GM23248 (cell line): ENCODE data around the gene HDAC9. TPM values are rescaled to one million over a fixed set of nuclear protein-coding genes. Genes with fewer than 3 reads are reported as not detected.

ENCODE experiments used
- DNase-seq: peaks from one replicate; pipeline ENCODE4 v3.0.0-alpha.2; 2015
- H2AFZ ChIP-seq: fragments of 200-600 bp; sonication (generic); 2 replicates; pipeline ENCODE4 v1.6.1; 2016; ENCODE audit warnings: antibody characterized with exemption
- H3F3A ChIP-seq: fragments of 200-600 bp; sonication (generic); 2 replicates; pipeline ENCODE4 v1.6.1; 2016; ENCODE audit warnings: mild to moderate bottlenecking, antibody characterized with exemption, mixed run types; ENCODE audit not compliant: insufficient read depth
- H3K27ac ChIP-seq: fragments of 200-600 bp; sonication (generic); 2 replicates; pipeline ENCODE4 v1.5.1; 2016; ENCODE audit warnings: mild to moderate bottlenecking
- H3K27me3 ChIP-seq: fragments of 200-600 bp; sonication (generic); replicated peaks from 2 replicates; pipeline ENCODE4 v1.6.1; 2016; ENCODE audit warnings: mild to moderate bottlenecking; ENCODE audit not compliant: insufficient read depth
- H3K36me3 ChIP-seq: fragments of 200-600 bp; sonication (generic); 2 replicates; pipeline ENCODE4 v1.6.1; 2016; ENCODE audit warnings: low read depth, mild to moderate bottlenecking
- H3K4me1 ChIP-seq: fragments of 200-600 bp; sonication (generic); 2 replicates; pipeline ENCODE4 v1.6.1; 2016; ENCODE audit warnings: mild to moderate bottlenecking; ENCODE audit not compliant: insufficient read depth
- H3K4me2 ChIP-seq: fragments of 200-600 bp; sonication (generic); one replicate; pipeline ENCODE4 v1.6.1; 2016; ENCODE audit warnings: mild to moderate bottlenecking; ENCODE audit not compliant: unreplicated experiment
- H3K4me3 ChIP-seq: fragments of 200-600 bp; sonication (generic); 2 replicates; pipeline ENCODE4 v1.5.1; 2016; ENCODE audit warnings: mild to moderate bottlenecking
- H3K79me2 ChIP-seq: fragments of 200-600 bp; sonication (generic); 2 replicates; pipeline ENCODE4 v1.6.1; 2016; ENCODE audit warnings: mild to moderate bottlenecking; ENCODE audit not compliant: insufficient read depth
- H3K9ac ChIP-seq: fragments of 200-600 bp; sonication (generic); 2 replicates; pipeline ENCODE4 v1.6.1; 2016; ENCODE audit warnings: mild to moderate bottlenecking
- H3K9me2 ChIP-seq: fragments of 200-600 bp; sonication (generic); 2 replicates; pipeline ENCODE4 v1.6.1; 2016; ENCODE audit warnings: mixed run types, mild to moderate bottlenecking, moderate library complexity; ENCODE audit not compliant: insufficient read depth
- H3K9me3 ChIP-seq: fragments of 200-600 bp; sonication (generic); one replicate; pipeline ENCODE4 v1.6.1; 2017; ENCODE audit warnings: low read depth
- H4K20me1 ChIP-seq: fragments of 200-600 bp; sonication (generic); 2 replicates; pipeline ENCODE4 v1.6.0; 2016; ENCODE audit not compliant: insufficient read depth
- EZH2 ChIP-seq: fragments of 200-600 bp; sonication (generic); IDR thresholded peaks from 2 replicates; pipeline ENCODE4 v1.6.1; 2018; ENCODE audit warnings: antibody characterized with exemption, mild to moderate bottlenecking; ENCODE audit not compliant: insufficient read depth, poor library complexity, severe bottlenecking
- EZH2phosphoT487 ChIP-seq: fragments of 200-600 bp; sonication (generic); IDR thresholded peaks from 2 replicates; pipeline ENCODE4 v1.6.1; 2018; ENCODE audit warnings: antibody characterized with exemption, moderate library complexity, mild to moderate bottlenecking, low read depth; ENCODE audit not compliant: insufficient read depth
- WGBS, 2 experiments: methylation state at CpG; one replicate each; pipeline ENCODE4 v1.1.6; 2015 to 2017; ENCODE audit warnings: low lambda C conversion rate in 2 of 2, low coverage in 1 of 2; ENCODE audit errors: missing lambda C conversion rate in 2 of 2; 5-methylcytosine and 5-hydroxymethylcytosine counted together
- in situ Hi-C: fragments of 300-500 bp; cut with MboI; formaldehyde crosslinking; loops from 2 replicates; pipeline ENCODE4 v1.15.0; 2020
- polyA plus RNA-seq: library from polyadenylated mRNA; unstranded; fragments of >200 nt; fragmentation: Nextera tagmentation; extraction: Ambion mirVana; gene quantifications from 2 replicates; pipeline ENCODE4 v1.2.1, GENCODE V29; 2016
- total RNA-seq: library from RNA; depleted of rRNA; stranded (reverse); fragments of >200 nt; shearing (Covaris generic); gene quantifications from 2 replicates; pipeline ENCODE4 v1.2.3, GENCODE V29; 2014

HDAC9 gene
- total and polyA plus RNA-seq, 2 experiments from 2014 or later, result 1.6 to 2.1 TPM

- H3K4me1 ChIP-seq, result peaks cover 12% of the 10 kb centered on the region
- no peak overlapping the region for H2AFZ ChIP-seq
- H3F3A ChIP-seq, result peaks cover 14% of the 10 kb centered on the region
- H3K79me2 ChIP-seq, result no peaks in the 10 kb centered on the region
- H3K36me3 ChIP-seq, result peaks cover 5% of the 10 kb centered on the region; the same call in 1 of the 2 replicates
- no peak for TF ChIP-seq EZH2phosphoT487
- no peak for TF ChIP-seq EZH2
- DNase-seq, result no peak
- H3K9me3 ChIP-seq, result peaks cover 3% of the 10 kb centered on the region
- H3K27me3 ChIP-seq, result no peaks in the 10 kb centered on the region
- H3K27ac ChIP-seq, result no peak overlapping the region
- H3K9ac ChIP-seq, result no peak overlapping the region
- in situ Hi-C loops, result no loop called here
- H3K4me3 ChIP-seq, result no peak overlapping the region
- 97 to 100% methylated on average over 3 of the region's 3 CpGs for WGBS, 2 experiments
- no peaks in the 10 kb centered on the region for H3K9me2 ChIP-seq
- no peaks in the 10 kb centered on the region for H4K20me1 ChIP-seq
- no peak overlapping the region for H3K4me2 ChIP-seq
Measured at GRCh38 chr7:19015098-19015497, 519.5 kb downstream of the HDAC9 start.

- Histone ChIP-seq H4K20me1 (no peaks in the 10 kb centered on the region), H3K9me2 (no peaks in the 10 kb centered on the region), H3K4me2 (no peak overlapping the region), H3K4me1 (peaks cover 15% of the 10 kb centered on the region), H3K9me3 (peaks cover 3% of the 10 kb centered on the region), H3K79me2 (no peaks in the 10 kb centered on the region), H3K4me3 (no peak overlapping the region), H3K27ac (peak overlapping the region; percentile 3; the same call in 1 of the 2 replicates), H3K36me3 (peaks cover 5% of the 10 kb centered on the region; the same call in 1 of the 2 replicates), H3K9ac (no peak overlapping the region), H2AFZ (no peak overlapping the region), H3K27me3 (no peaks in the 10 kb centered on the region), H3F3A (peaks cover 11% of the 10 kb centered on the region)
- DNase-seq, result peak; percentile 57
- in situ Hi-C loops, result no loop called here
- TF ChIP-seq EZH2phosphoT487 (no peak), EZH2 (no peak)
- 57 to 58% methylated on average over 1 of the region's 1 CpG for WGBS, 2 experiments
Measured at GRCh38 chr7:19016140-19016539, 520.6 kb downstream of the HDAC9 start.

GRCh38 chr7:19017374-19017773 lies 521.8 kb downstream of the HDAC9 start:
- H3F3A ChIP-seq, result peaks cover 9% of the 10 kb centered on the region
- no peak overlapping the region for H3K9ac ChIP-seq
- peaks cover 3% of the 10 kb centered on the region for H3K9me3 ChIP-seq
- TF ChIP-seq EZH2phosphoT487 (no peak), EZH2 (no peak)
- peaks cover 5% of the 10 kb centered on the region; the same call in 1 of the 2 replicates for H3K36me3 ChIP-seq
- H3K4me1 ChIP-seq, result peaks cover 13% of the 10 kb centered on the region
- no peaks in the 10 kb centered on the region for H3K27me3 ChIP-seq
- H4K20me1 ChIP-seq, result no peaks in the 10 kb centered on the region
- WGBS, 2 experiments, result 79% methylated on average over 1 of the region's 1 CpG
- no peaks in the 10 kb centered on the region for H3K79me2 ChIP-seq
- DNase-seq, result no peak
- H3K9me2 ChIP-seq, result no peaks in the 10 kb centered on the region
- H2AFZ ChIP-seq, result no peak overlapping the region
- in situ Hi-C loops, result no loop called here
- no peak overlapping the region for H3K4me2 ChIP-seq
- no peak overlapping the region for H3K4me3 ChIP-seq
- H3K27ac ChIP-seq, result no peak overlapping the region

GRCh38 chr7:19020062-19020461 lies 524.5 kb downstream of the HDAC9 start:
- peaks cover 22% of the 10 kb centered on the region for H3K4me1 ChIP-seq
- TF ChIP-seq EZH2phosphoT487, result no peak
- no peak for TF ChIP-seq EZH2
- no peak overlapping the region for H2AFZ ChIP-seq
- no peak overlapping the region for H3K27ac ChIP-seq
- no peaks in the 10 kb centered on the region for H4K20me1 ChIP-seq
- in situ Hi-C loops, result no loop called here
- 91 to 92% methylated on average over 2 of the region's 2 CpGs for WGBS, 2 experiments
- no peak overlapping the region for H3K9ac ChIP-seq
- no peaks in the 10 kb centered on the region for H3K9me2 ChIP-seq
- H3K4me2 ChIP-seq, result no peak overlapping the region
- DNase-seq, result no peak
- no peak overlapping the region for H3K4me3 ChIP-seq
- peaks cover 5% of the 10 kb centered on the region; the same call in 1 of the 2 replicates for H3K36me3 ChIP-seq
- no peaks in the 10 kb centered on the region for H3K79me2 ChIP-seq
- H3F3A ChIP-seq, result peaks cover 21% of the 10 kb centered on the region
- peaks cover 3% of the 10 kb centered on the region for H3K9me3 ChIP-seq
- H3K27me3 ChIP-seq, result no peaks in the 10 kb centered on the region

GRCh38 chr7:19020711-19021110 lies 525.2 kb downstream of the HDAC9 start:
- 61 to 62% methylated on average over 2 of the region's 2 CpGs for WGBS, 2 experiments
- Histone ChIP-seq H3K4me3 (no peak overlapping the region), H2AFZ (no peak overlapping the region), H3K4me2 (no peak overlapping the region), H3K9ac (no peak overlapping the region), H3K4me1 (peaks cover 22% of the 10 kb centered on the region), H3K79me2 (no peaks in the 10 kb centered on the region), H3K9me3 (peaks cover 3% of the 10 kb centered on the region), H3F3A (peaks cover 21% of the 10 kb centered on the region), H3K27me3 (no peaks in the 10 kb centered on the region), H4K20me1 (no peaks in the 10 kb centered on the region), H3K9me2 (no peaks in the 10 kb centered on the region), H3K27ac (no peak overlapping the region), H3K36me3 (peaks cover 5% of the 10 kb centered on the region; the same call in 1 of the 2 replicates)
- DNase-seq, result peak; percentile 35
- in situ Hi-C loops, result no loop called here
- no peak for TF ChIP-seq EZH2
- no peak for TF ChIP-seq EZH2phosphoT487
